Upper lobe of right lung (tissue), 1 donor: Measurements from ENCODE around the gene EXD3. TPM values are rescaled to one million over a fixed set of nuclear protein-coding genes. Genes with fewer than 3 reads are reported as not detected.

Experiments
- ATAC-seq: fragments of 200-7000 bp; cut with Tn5 transposase; one replicate; pipeline ENCODE4 v1.9.1; 2020; ENCODE audit warnings: mild to moderate bottlenecking, moderate library complexity
- DNase-seq: peaks from one replicate; pipeline ENCODE4 v3.0.0-alpha.2; 2020
- H3K27ac ChIP-seq: fragments of 200-600 bp; one replicate; pipeline ENCODE4 v1.8.0; 2022
- H3K27me3 ChIP-seq: fragments of 200-600 bp; one replicate; pipeline ENCODE4 v1.8.0; 2022; ENCODE audit warnings: mild to moderate bottlenecking
- H3K36me3 ChIP-seq: fragments of 200-600 bp; one replicate; pipeline ENCODE4 v1.8.0; 2022
- H3K4me1 ChIP-seq: fragments of 200-600 bp; one replicate; pipeline ENCODE4 v1.8.0; 2022
- H3K4me3 ChIP-seq: fragments of 200-600 bp; one replicate; pipeline ENCODE4 v1.8.0; 2022; ENCODE audit warnings: mild to moderate bottlenecking
- H3K9me3 ChIP-seq: fragments of 200-600 bp; one replicate; pipeline ENCODE4 v1.8.0; 2022
- intact Hi-C: fragments of 100-400 bp; cut with DNase I; formaldehyde crosslinking; loops from one replicate; pipeline ENCODE4 v1.11.0; 2022
- total RNA-seq: library from RNA; stranded (reverse); fragmentation: NEBNext Ultra II Directional; extraction: Animal tissue kit (Norgen Biotek cat#: 25700); gene quantifications from one replicate; pipeline ENCODE4 v1.2.1, GENCODE V29; 2021
- TF ChIP-seq, protein P1 (sequence below): fragments of 200-600 bp; IDR thresholded peaks from one replicate; pipeline ENCODE4 v1.8.0; 2022; ENCODE audit warnings: antibody characterized with exemption
- donor health status: DM: no; HTN: yes; CAD: no; lungs with severe emphysema.

The EXD3 gene
- total RNA-seq, 1 donor from 2014 or later, result 27.3 TPM

DNA sequence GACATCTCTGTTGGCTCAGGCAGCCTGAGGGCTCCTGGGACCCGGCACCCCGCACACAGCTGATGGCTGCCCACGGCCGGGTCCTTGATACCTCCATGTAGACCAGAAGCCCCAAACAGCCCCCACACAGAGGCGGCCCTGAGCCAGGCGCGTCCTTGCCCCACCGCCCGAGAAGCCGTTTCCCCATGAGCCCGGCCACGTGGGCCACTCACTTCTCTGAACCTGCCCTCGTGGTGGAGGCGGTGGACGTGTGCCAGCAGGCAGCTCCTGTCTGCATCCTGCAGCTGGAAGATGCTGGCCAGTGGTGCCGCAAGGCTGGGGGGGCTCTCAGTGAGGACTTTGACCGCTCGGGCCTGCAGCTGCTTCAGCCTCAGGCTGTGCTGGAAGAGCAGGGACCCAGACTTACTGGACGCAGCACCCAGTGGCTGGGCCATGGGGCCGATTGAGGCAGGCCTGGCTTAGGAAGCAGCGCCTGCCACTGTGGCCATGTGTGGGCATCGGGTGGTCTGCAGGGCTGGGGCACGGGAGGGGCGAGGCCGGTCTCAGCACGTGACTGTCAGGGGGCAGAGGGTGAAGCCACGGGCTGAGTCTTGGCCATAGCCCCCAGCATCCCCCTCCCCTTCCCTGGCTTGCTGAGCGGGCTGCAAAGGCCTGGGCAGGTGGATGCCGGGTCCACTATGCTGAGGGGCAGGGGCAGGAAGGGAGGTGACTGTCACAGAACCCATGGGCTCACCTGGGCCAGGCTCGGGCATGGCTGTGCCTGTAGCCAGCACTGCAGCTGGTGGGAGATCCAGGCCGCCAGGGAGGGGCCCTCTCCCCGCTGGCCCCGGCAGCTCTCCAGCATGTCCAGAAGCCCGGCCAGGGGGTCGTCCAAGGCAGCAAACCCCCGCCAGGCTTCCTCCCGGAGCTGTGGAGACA is 50.0 kb downstream of the EXD3 start:
- intact Hi-C loops, result no loop called here
- DNase-seq, result no peak
- H3K4me1 ChIP-seq, result no peaks in the 10 kb centered on the region
- H3K9me3 ChIP-seq, result no peaks in the 10 kb centered on the region
- TF ChIP-seq, protein P1, sequence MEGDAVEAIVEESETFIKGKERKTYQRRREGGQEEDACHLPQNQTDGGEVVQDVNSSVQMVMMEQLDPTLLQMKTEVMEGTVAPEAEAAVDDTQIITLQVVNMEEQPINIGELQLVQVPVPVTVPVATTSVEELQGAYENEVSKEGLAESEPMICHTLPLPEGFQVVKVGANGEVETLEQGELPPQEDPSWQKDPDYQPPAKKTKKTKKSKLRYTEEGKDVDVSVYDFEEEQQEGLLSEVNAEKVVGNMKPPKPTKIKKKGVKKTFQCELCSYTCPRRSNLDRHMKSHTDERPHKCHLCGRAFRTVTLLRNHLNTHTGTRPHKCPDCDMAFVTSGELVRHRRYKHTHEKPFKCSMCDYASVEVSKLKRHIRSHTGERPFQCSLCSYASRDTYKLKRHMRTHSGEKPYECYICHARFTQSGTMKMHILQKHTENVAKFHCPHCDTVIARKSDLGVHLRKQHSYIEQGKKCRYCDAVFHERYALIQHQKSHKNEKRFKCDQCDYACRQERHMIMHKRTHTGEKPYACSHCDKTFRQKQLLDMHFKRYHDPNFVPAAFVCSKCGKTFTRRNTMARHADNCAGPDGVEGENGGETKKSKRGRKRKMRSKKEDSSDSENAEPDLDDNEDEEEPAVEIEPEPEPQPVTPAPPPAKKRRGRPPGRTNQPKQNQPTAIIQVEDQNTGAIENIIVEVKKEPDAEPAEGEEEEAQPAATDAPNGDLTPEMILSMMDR, result no peak
- no peaks in the 10 kb centered on the region for H3K36me3 ChIP-seq
- H3K4me3 ChIP-seq, result no peak overlapping the region
- no peaks in the 10 kb centered on the region for H3K27me3 ChIP-seq
- ATAC-seq, result no peak
- H3K27ac ChIP-seq, result no peak overlapping the region

DNA sequence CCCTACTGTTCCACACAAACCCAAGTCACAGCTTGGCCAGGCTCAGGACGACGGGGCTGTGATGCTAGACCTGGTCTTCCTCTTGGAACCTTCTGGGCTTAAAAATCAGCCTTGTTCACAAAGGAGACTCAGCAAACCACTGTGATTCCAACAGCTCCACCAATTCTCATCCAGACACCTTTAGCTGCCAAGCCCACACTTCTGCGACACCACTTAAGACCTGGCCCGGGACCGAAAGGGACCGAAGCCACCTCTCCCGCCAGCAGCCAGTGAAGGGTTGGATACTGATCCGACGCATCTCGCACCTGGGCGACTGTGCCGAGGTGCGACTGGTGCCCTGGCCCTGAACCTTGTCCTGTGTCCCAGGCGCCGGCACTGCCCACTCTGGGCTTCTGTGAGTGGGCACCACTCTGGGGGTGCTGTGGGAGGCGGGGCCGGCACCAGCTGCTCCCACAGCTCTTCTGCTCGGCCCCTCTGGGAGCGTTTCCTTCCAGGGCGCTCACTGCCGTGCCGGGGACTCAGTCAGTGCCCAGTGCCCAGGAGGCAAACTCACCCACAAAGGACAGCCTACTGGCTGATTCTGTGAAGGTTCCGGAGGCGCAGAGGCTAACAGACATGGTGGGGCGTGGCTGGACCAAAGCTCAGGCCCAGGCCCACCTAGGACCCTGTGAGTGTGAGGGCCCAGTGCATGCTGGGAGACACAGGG is 50.9 kb downstream of the EXD3 start:
- H3K27ac ChIP-seq, result no peak overlapping the region
- no peak overlapping the region for H3K4me3 ChIP-seq
- no peaks in the 10 kb centered on the region for H3K4me1 ChIP-seq
- intact Hi-C loops, result no loop called here
- H3K9me3 ChIP-seq, result no peaks in the 10 kb centered on the region
- TF ChIP-seq, protein P1, result no peak
- no peaks in the 10 kb centered on the region for H3K27me3 ChIP-seq
- H3K36me3 ChIP-seq, result no peaks in the 10 kb centered on the region
- no peak for DNase-seq
- no peak for ATAC-seq

DNA sequence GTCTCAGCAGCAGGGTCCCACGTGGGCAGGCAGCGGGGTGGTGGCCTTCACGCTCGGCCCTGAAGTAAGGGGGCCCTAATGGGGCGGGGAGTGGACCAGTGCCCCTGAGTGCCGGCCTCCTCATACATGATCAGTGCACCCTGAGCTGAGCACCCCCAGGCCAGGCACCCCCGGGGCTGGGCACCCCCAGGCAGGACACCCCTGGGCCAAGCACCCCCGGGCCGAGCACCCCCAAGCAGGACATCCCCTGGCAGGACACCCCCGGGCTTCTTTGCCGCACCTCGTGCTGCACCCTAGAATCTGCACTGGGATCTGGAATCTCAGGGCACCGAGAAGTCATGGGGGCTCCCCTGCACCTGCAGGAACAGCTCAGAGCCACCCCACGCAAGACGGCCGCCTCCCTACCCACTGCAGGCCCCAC is 51.4 kb downstream of the EXD3 start:
- DNase-seq, result no peak
- H3K4me3 ChIP-seq, result no peak overlapping the region
- no peaks in the 10 kb centered on the region for H3K9me3 ChIP-seq
- no peak for ATAC-seq
- no peaks in the 10 kb centered on the region for H3K4me1 ChIP-seq
- TF ChIP-seq, protein P1, result no peak
- no peak overlapping the region for H3K27ac ChIP-seq
- intact Hi-C loops, result no loop called here
- no peaks in the 10 kb centered on the region for H3K27me3 ChIP-seq
- H3K36me3 ChIP-seq, result no peaks in the 10 kb centered on the region

DNA sequence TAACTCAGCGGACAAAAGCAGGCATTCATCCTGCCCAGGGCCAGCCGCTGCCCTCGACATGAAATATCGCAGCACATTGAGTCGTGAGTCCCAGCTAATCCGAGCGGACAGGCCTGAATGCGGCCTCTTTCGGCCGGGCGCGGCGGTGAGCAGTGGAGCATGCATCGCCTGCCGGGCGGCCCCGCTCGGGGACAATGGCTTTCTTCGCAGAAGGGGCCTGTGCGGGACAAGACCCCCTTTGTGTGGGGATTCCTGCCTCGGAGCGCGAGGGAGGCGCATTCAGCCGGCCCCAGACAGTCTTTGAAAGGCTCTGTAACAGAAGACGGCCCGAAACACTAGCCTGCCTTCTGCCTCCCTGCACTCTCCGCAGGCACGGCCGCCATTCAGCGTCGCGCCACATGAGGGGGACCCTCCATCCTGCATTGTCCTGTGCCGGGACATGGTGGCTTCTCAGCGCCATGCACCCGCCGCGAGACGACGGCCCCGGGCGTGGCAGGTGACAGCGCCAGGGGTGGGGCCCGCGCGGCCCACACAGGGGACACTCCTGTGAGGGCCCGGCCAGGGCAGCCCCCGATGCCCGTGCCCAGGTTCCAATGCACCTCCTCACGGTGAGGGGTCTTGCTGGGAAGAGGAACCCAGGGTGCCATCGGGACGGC is 52.0 kb downstream of the EXD3 start:
- DNase-seq (no peak), ATAC-seq (no peak)
- H3K36me3 ChIP-seq, result no peaks in the 10 kb centered on the region
- no peaks in the 10 kb centered on the region for H3K4me1 ChIP-seq
- intact Hi-C loops, result no loop called here
- no peak overlapping the region for H3K4me3 ChIP-seq
- TF ChIP-seq, protein P1, result no peak
- H3K9me3 ChIP-seq, result no peaks in the 10 kb centered on the region
- no peaks in the 10 kb centered on the region for H3K27me3 ChIP-seq
- no peak overlapping the region for H3K27ac ChIP-seq

DNA sequence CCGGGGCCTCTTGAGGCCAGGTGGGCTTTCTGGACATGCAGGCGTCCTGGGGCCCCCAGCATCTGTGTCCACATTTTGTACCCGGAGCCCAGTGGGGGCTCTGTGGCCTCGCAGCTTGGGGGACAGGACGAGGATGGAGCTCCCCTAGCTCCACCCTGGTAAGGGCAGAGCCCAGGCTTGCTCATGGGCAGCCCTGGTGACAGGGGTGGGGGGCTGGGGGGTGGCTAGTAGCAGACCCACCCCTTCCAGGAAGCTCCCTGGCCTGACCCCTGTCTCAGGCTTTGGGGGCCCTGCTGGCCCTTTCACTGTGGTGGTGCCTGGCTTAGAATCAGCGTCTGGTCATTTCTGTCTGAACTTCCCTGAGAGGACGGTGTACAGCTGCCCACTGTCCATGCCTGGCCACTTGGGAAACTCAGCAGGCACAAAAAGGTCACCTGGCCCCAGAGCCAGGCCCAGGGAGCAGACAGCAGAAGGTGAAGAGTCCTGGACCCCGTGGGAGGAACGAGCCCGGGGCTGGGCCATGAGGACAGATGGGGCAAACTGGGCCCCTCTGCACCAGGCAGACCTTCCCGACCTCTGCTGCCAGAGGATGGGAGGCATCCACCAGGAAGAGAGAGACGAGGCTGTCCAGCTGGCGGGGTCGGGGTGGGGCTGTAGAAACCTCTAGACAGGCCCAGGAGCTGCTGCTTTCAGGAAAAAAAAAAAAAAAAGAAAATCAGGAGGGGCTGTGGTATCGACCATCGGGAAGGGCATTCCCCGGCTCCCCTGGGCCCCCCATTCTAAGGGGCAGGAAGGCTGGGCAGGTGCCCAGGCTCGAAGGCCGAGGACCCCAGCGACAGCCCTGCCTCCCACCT is 52.8 kb downstream of the EXD3 start:
- intact Hi-C loops, result no loop called here
- no peak overlapping the region for H3K27ac ChIP-seq
- DNase-seq (no peak), ATAC-seq (no peak)
- no peaks in the 10 kb centered on the region for H3K27me3 ChIP-seq
- H3K9me3 ChIP-seq, result no peaks in the 10 kb centered on the region
- H3K4me3 ChIP-seq, result no peak overlapping the region
- no peaks in the 10 kb centered on the region for H3K4me1 ChIP-seq
- H3K36me3 ChIP-seq, result no peaks in the 10 kb centered on the region
- TF ChIP-seq, protein P1, result no peak
